Peyer's patch (tissue), 4 donors: Measurements from ENCODE around the gene GRIP1. TPM values are rescaled to one million over a fixed set of nuclear protein-coding genes. Genes with fewer than 3 reads are reported as not detected.
A peak's percentile ranks its signal among the peaks of the same experiment; 100 is the strongest.
"Not testable (repeated sequence)": the region's sequence is repeated elsewhere in the genome, so short reads cannot be mapped to it uniquely, and the experiment has no call there.

Source experiments
- DNase-seq, 3 donors: peaks; one replicate each; pipeline ENCODE4 v3.0.0-alpha.2; 2017 to 2019
- H3K27ac ChIP-seq, 4 donors: fragments of 200-600 bp; sonication (generic); one replicate each; pipeline ENCODE4 v1.5.1; 2016 to 2019
- H3K27me3 ChIP-seq, 2 donors: fragments of 200-600 bp; sonication (generic); one replicate each; pipeline ENCODE4 v1.5.1; 2019
- H3K36me3 ChIP-seq, 3 donors: fragments of 200-600 bp; sonication (generic); one replicate each; pipeline ENCODE4 v1.5.1; 2016 to 2019
- H3K4me1 ChIP-seq, 4 donors: fragments of 200-600 bp; sonication (generic); one replicate each; pipeline ENCODE4 v1.5.1; 2016 to 2019
- H3K4me3 ChIP-seq, 4 donors: fragments of 200-600 bp; sonication (generic); 1 replicate in 3 of 4; 2 replicates in 1 of 4; pipeline ENCODE4 v1.5.1; 2016 to 2019; ENCODE audit warnings: mild to moderate bottlenecking in 1 of 4
- H3K9me3 ChIP-seq, 4 donors: fragments of 200-600 bp; sonication (generic); one replicate each; pipeline ENCODE4 v1.5.1; 2016 to 2019; ENCODE audit warnings: mild to moderate bottlenecking in 1 of 4
- CTCF ChIP-seq, 6 experiments: fragments of 450-650 bp in 4 of 6; fragments of 200-600 bp in 2 of 6; sonication (generic) in 1 of 6; IDR thresholded peaks; one replicate each; pipeline ENCODE4 v1.5.1; 2017 to 2019; ENCODE audit warnings: antibody characterized with exemption in 6 of 6, mild to moderate bottlenecking in 3 of 6, moderate library complexity in 1 of 6
- POLR2A ChIP-seq, 2 donors: fragments of 450-650 bp; IDR thresholded peaks; one replicate each; pipeline ENCODE4 v1.5.1; 2017; ENCODE audit warnings: antibody characterized with exemption in 2 of 2, mild to moderate bottlenecking in 2 of 2, moderate library complexity in 2 of 2
- small RNA-seq, 2 donors: library from RNA; depleted of rRNA; stranded (forward); fragments of <200 nt; gene quantifications; one replicate each; pipeline ENCODE3, GENCODE V24; 2016
- total RNA-seq, 4 donors: library from RNA; depleted of rRNA; stranded (reverse); fragments of >200 nt; gene quantifications; one replicate each; pipeline ENCODE4 v1.1.0, GENCODE V29; 2016

GRIP1 gene
- total RNA-seq, 4 donors from 2014 or later = 0.66 to 5.2 (median 1.4) TPM

- not testable (repeated sequence) for DNase-seq, H3K36me3 ChIP-seq, H3K9me3 ChIP-seq, H3K27me3 ChIP-seq
- Histone ChIP-seq H3K27ac (peak overlapping the region; percentile 35 to 88 (median 62)), H3K4me3 (peak overlapping the region; percentile 57 to 74 (median 70)), H3K4me1 (peaks cover 0 to 11% (median 2%) of the 10 kb centered on the region in 4 donors)
- TF ChIP-seq POLR2A (IDR thresholded peaks at IDR 0.05) = peak in 1 of 2 donors; percentile 22
Observed at GRCh38 chr12:66303316-66303804, 375.5 kb downstream of the GRIP1 start.

- TF ChIP-seq CTCF (IDR thresholded peaks at IDR 0.05) (no peak), POLR2A (IDR thresholded peaks at IDR 0.05) (no peak)
- peak overlapping the region; percentile 57 to 74 (median 70) for H3K4me3 ChIP-seq
- no peak for DNase-seq
- peaks cover 0 to 11% (median 2%) of the 10 kb centered on the region in 4 donors for H3K4me1 ChIP-seq
- H3K9me3 ChIP-seq = no peaks in the 10 kb centered on the region
- H3K27ac ChIP-seq = peak overlapping the region; percentile 76 to 90 (median 86)
- no peaks in the 10 kb centered on the region for H3K27me3 ChIP-seq
- H3K36me3 ChIP-seq = no peaks in the 10 kb centered on the region
Observed at GRCh38 chr12:66302827-66303169, 376.1 kb downstream of the GRIP1 start.

GRCh38 chr12:66301944-66302826 lies 376.7 kb downstream of the GRIP1 start, which contains the start of gene HELB:
HELB (plus strand) TSS chr12:66302493; CDS start chr12:66302604, 111 bp downstream.
- peak; percentile 100 for DNase-seq
- peak; percentile 42 to 71 for TF ChIP-seq POLR2A (IDR thresholded peaks at IDR 0.05)
- peak in 2 of 6 experiments; percentile 3 to 16 for TF ChIP-seq CTCF (IDR thresholded peaks at IDR 0.05)
- no peaks in the 10 kb centered on the region for H3K27me3 ChIP-seq
- peaks cover 0 to 11% (median 2%) of the 10 kb centered on the region in 4 donors for H3K4me1 ChIP-seq
- H3K27ac ChIP-seq = peak within 1 kb of the TSS; percentile 76 to 90 (median 86)
- H3K9me3 ChIP-seq = no peaks in the 10 kb centered on the region
- peak within 1 kb of the TSS; percentile 57 to 74 (median 70) for H3K4me3 ChIP-seq
- H3K36me3 ChIP-seq = no peaks in the 10 kb centered on the region

- Histone ChIP-seq H3K4me3 (no peak overlapping the region), H3K27me3 (no peaks in the 10 kb centered on the region), H3K4me1 (no peaks in the 10 kb centered on the region), H3K9me3 (no peaks in the 10 kb centered on the region), H3K36me3 (no peaks in the 10 kb centered on the region), H3K27ac (no peak overlapping the region)
- no peak for DNase-seq
- TF ChIP-seq POLR2A (IDR thresholded peaks at IDR 0.05) (no peak), CTCF (IDR thresholded peaks at IDR 0.05) (no peak)
Observed at GRCh38 chr12:66297923-66298322, 381.0 kb downstream of the GRIP1 start.

Small RNA genes within 50 kb of the gene (small RNA-seq; reads per million reads assigned to genes)
- 0 reads per million in 2 donors for gene OSBPL9P5
